ENCODE results near the gene PTPN6. TPM values are rescaled to one million over a fixed set of nuclear protein-coding genes. Genes with fewer than 3 reads are reported as not detected.

The PTPN6 gene
- polyA plus RNA-seq, 1 experiment, result 0.10 TPM

GRCh38 chr12:6961278-6961694, 10.1 kb downstream of the PTPN6 start:
- H3K9me3 ChIP-seq (ENCODE audit: control insufficient read depth, insufficient read depth, low read length), result no peaks in the 10 kb centered on the region
- H3K27me3 ChIP-seq (ENCODE audit: control insufficient read depth, insufficient read depth, low read length), result no peaks in the 10 kb centered on the region
- no peak overlapping the region for H3K27ac ChIP-seq (ENCODE audit: low read depth, low read length)
- ChIA-PET CTCF (interaction anchor here (1.1 to 5.7 kb wide), 9 partner anchors 16 to 164 kb away, joined by 3 to 49 read pairs (median 5); partner anchors contain the start of genes C12orf57 and SPSB2), POLR2A (interaction anchor here (0.6 to 2.9 kb wide), 4 partner anchors 12 to 146 kb away, joined by 3 to 22 read pairs (median 4); partner anchors contain the start of genes C12orf57 and RNU7-1)
- no peak for DNase-seq (ENCODE audit: low read depth, low spot score)
- no peak overlapping the region for H3K4me3 ChIP-seq (ENCODE audit: low read depth, low read length)
- no peak for TF ChIP-seq CTCF (IDR thresholded peaks at IDR 0.05; ENCODE audit: low read depth, low read length)

- Histone ChIP-seq H3K4me3 (ENCODE audit: low read depth, low read length) (no peak overlapping the region), H3K27ac (ENCODE audit: low read depth, low read length) (peak overlapping the region; percentile 61), H3K27me3 (ENCODE audit: control insufficient read depth, insufficient read depth, low read length) (no peaks in the 10 kb centered on the region), H3K9me3 (ENCODE audit: control insufficient read depth, insufficient read depth, low read length) (no peaks in the 10 kb centered on the region)
- ChIA-PET CTCF (interaction anchor here (1.0 to 5.7 kb wide), 11 partner anchors 16 to 163 kb away, joined by 3 to 49 read pairs (median 5); partner anchors contain the start of genes C12orf57 and SPSB2), POLR2A (interaction anchor here (1.3 to 2.9 kb wide), 2 partner anchors 13 to 18 kb away, joined by 6 to 22 read pairs; partner anchors contain the start of genes C12orf57 and RNU7-1)
- TF ChIP-seq CTCF (IDR thresholded peaks at IDR 0.05; ENCODE audit: low read depth, low read length), result peak; percentile 68
- no peak for DNase-seq (ENCODE audit: low read depth, low spot score)
Observed at GRCh38 chr12:6961695-6962284, 10.6 kb downstream of the PTPN6 start.

GRCh38 chr12:6962285-6963015, 11.3 kb downstream of the PTPN6 start:
- Histone ChIP-seq H3K27ac (ENCODE audit: low read depth, low read length) (peak overlapping the region; percentile 61), H3K9me3 (ENCODE audit: control insufficient read depth, insufficient read depth, low read length) (no peaks in the 10 kb centered on the region), H3K27me3 (ENCODE audit: control insufficient read depth, insufficient read depth, low read length) (no peaks in the 10 kb centered on the region), H3K4me3 (ENCODE audit: low read depth, low read length) (no peak overlapping the region)
- CTCF ChIA-PET, result interaction anchor here (0.6 to 5.7 kb wide), 10 partner anchors 17 to 149 kb away, joined by 3 to 49 read pairs (median 6); partner anchors contain the start of genes C12orf57 and SPSB2
- no peak for DNase-seq (ENCODE audit: low read depth, low spot score)
- POLR2A ChIA-PET, result interaction anchor here (1.3 to 2.9 kb wide), 2 partner anchors 13 to 18 kb away, joined by 6 to 22 read pairs; partner anchors contain the start of genes C12orf57 and RNU7-1
- TF ChIP-seq CTCF (IDR thresholded peaks at IDR 0.05; ENCODE audit: low read depth, low read length), result no peak

- ChIA-PET POLR2A (interaction anchor here (0.7 to 2.9 kb wide), 3 partner anchors 16 to 20 kb away, joined by 3 to 22 read pairs (median 3); partner anchors contain the start of genes C12orf57 and RNU7-1), CTCF (interaction anchor here (0.6 to 5.7 kb wide), 5 partner anchors 17 to 145 kb away, joined by 3 to 49 read pairs (median 18); partner anchors contain the start of genes C12orf57 and RNU7-1)
- H3K4me3 ChIP-seq (ENCODE audit: low read depth, low read length), result no peak overlapping the region
- H3K27ac ChIP-seq (ENCODE audit: low read depth, low read length), result no peak overlapping the region
- H3K27me3 ChIP-seq (ENCODE audit: control insufficient read depth, insufficient read depth, low read length), result no peaks in the 10 kb centered on the region
- no peaks in the 10 kb centered on the region for H3K9me3 ChIP-seq (ENCODE audit: control insufficient read depth, insufficient read depth, low read length)
- TF ChIP-seq CTCF (IDR thresholded peaks at IDR 0.05; ENCODE audit: low read depth, low read length), result no peak
- DNase-seq (ENCODE audit: low read depth, low spot score), result no peak
Observed at GRCh38 chr12:6963016-6963731, 12.0 kb downstream of the PTPN6 start.

All from AG04450 (cell line).